ENCODE measurements around the gene NWD2. TPM values are rescaled to one million over a fixed set of nuclear protein-coding genes. Genes with fewer than 3 reads are reported as not detected.

Gene NWD2
- total and polyA plus RNA-seq, 2 experiments from 2014 or later = not detected

DNA sequence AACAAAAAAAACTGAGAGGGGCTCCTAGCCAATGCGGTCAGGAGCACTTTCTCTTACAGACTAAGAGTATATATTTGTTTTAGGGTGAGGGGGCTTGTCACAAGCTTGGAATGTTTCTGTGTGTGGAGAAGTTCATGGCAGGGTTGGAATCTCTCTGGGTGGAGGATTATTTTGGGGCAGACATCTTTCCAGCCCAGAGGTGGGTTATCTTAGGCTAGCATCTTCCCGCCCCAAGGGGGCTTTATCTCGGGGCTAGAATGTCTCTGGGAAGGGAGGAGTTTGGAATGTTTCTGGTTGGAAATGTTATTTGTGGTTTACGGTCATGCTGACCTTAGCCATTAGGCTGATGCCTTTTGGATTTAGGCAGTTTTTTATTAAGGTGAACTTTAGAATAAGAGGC, 236.0 kb downstream of the NWD2 start:
- H3K9me3 ChIP-seq (ENCODE audit: low read depth) = no peaks in the 10 kb centered on the region
- no peak overlapping the region for H3K4me2 ChIP-seq (ENCODE audit: unreplicated experiment)
- no peak overlapping the region for H3K27ac ChIP-seq
- H3K9me2 ChIP-seq (ENCODE audit: insufficient read depth) = no peaks in the 10 kb centered on the region
- no peak overlapping the region for H3K9ac ChIP-seq
- in situ Hi-C loops (cut with MboI) = no loop called here
- TF ChIP-seq EZH2 (IDR thresholded peaks at IDR 0.05; ENCODE audit: insufficient read depth, poor library complexity, severe bottlenecking) (no peak), EZH2phosphoT487 (IDR thresholded peaks at IDR 0.05; ENCODE audit: insufficient read depth, low read depth) (no peak)
- no peak overlapping the region for H2AFZ ChIP-seq
- 42 to 51% methylated on average over 4 of the region's 4 CpGs for WGBS, 2 experiments (ENCODE audit: low coverage in 1 of 2, low lambda C conversion rate in 2 of 2, missing lambda C conversion rate in 2 of 2)
- no peaks in the 10 kb centered on the region for H3K27me3 ChIP-seq (replicated peaks; ENCODE audit: insufficient read depth)
- no peak overlapping the region for H3K4me3 ChIP-seq
- no peaks in the 10 kb centered on the region for H3F3A ChIP-seq (ENCODE audit: insufficient read depth)
- no peak for DNase-seq
- no peaks in the 10 kb centered on the region for H3K4me1 ChIP-seq (ENCODE audit: insufficient read depth)
- H3K79me2 ChIP-seq (ENCODE audit: insufficient read depth) = no peaks in the 10 kb centered on the region
- no peaks in the 10 kb centered on the region for H4K20me1 ChIP-seq (ENCODE audit: insufficient read depth)
- H3K36me3 ChIP-seq (ENCODE audit: low read depth) = no peaks in the 10 kb centered on the region

DNA sequence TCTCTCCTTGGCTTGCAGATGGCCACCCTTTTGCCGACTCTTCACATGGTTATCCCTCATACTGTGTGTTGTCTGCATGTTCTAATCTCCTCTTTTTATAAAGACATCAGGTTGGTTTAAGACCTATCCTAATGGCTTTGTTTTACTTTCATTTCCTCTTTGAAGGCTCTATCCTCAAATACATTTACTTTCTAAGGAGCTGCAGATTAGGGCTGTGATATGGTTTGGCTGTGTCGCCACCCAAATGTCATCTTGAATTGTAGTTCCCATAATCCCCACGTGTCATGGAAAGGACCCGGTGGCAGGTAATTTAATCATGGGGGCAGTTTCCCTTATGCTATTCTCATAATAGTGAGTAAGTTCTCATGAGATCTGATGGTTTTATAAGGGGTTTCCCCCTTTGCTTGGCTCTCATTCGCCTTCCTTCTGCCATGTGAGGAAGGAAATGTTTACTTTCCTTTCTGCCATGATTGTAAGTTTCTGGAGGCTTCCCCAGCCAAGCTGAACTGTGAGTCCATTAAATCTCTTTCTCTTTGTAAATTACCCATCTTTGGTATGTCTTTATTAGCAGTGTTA, 237.1 kb downstream of the NWD2 start:
- Histone ChIP-seq H2AFZ (no peak overlapping the region), H3K9ac (no peak overlapping the region), H3K4me2 (ENCODE audit: unreplicated experiment) (no peak overlapping the region), H3K27me3 (replicated peaks; ENCODE audit: insufficient read depth) (no peaks in the 10 kb centered on the region), H3K9me3 (ENCODE audit: low read depth) (no peaks in the 10 kb centered on the region), H3K79me2 (ENCODE audit: insufficient read depth) (no peaks in the 10 kb centered on the region), H3F3A (ENCODE audit: insufficient read depth) (no peaks in the 10 kb centered on the region), H4K20me1 (ENCODE audit: insufficient read depth) (no peaks in the 10 kb centered on the region), H3K4me1 (ENCODE audit: insufficient read depth) (no peaks in the 10 kb centered on the region), H3K36me3 (ENCODE audit: low read depth) (no peaks in the 10 kb centered on the region), H3K9me2 (ENCODE audit: insufficient read depth) (no peaks in the 10 kb centered on the region), H3K4me3 (no peak overlapping the region), H3K27ac (no peak overlapping the region)
- TF ChIP-seq EZH2phosphoT487 (IDR thresholded peaks at IDR 0.05; ENCODE audit: insufficient read depth, low read depth) (no peak), EZH2 (IDR thresholded peaks at IDR 0.05; ENCODE audit: insufficient read depth, poor library complexity, severe bottlenecking) (no peak)
- WGBS, 2 experiments (ENCODE audit: low coverage in 1 of 2, low lambda C conversion rate in 2 of 2, missing lambda C conversion rate in 2 of 2) = 50 to 64% methylated on average over 5 of the region's 5 CpGs
- in situ Hi-C loops (cut with MboI) = no loop called here
- DNase-seq = no peak

- Histone ChIP-seq H3K9me2 (ENCODE audit: insufficient read depth) (no peaks in the 10 kb centered on the region), H2AFZ (no peak overlapping the region), H3K27ac (no peak overlapping the region), H4K20me1 (ENCODE audit: insufficient read depth) (no peaks in the 10 kb centered on the region), H3K9me3 (ENCODE audit: low read depth) (no peaks in the 10 kb centered on the region), H3F3A (ENCODE audit: insufficient read depth) (no peaks in the 10 kb centered on the region), H3K36me3 (ENCODE audit: low read depth) (no peaks in the 10 kb centered on the region), H3K79me2 (ENCODE audit: insufficient read depth) (no peaks in the 10 kb centered on the region), H3K9ac (no peak overlapping the region), H3K4me3 (no peak overlapping the region), H3K4me1 (ENCODE audit: insufficient read depth) (no peaks in the 10 kb centered on the region), H3K4me2 (ENCODE audit: unreplicated experiment) (no peak overlapping the region), H3K27me3 (replicated peaks; ENCODE audit: insufficient read depth) (no peaks in the 10 kb centered on the region)
- 0 to 6% methylated on average over 1 of the region's 1 CpG for WGBS, 2 experiments (ENCODE audit: low coverage in 1 of 2, low lambda C conversion rate in 2 of 2, missing lambda C conversion rate in 2 of 2)
- DNase-seq = no peak
- in situ Hi-C loops (cut with MboI) = no loop called here
- TF ChIP-seq EZH2phosphoT487 (IDR thresholded peaks at IDR 0.05; ENCODE audit: insufficient read depth, low read depth) (no peak), EZH2 (IDR thresholded peaks at IDR 0.05; ENCODE audit: insufficient read depth, poor library complexity, severe bottlenecking) (no peak)
Measured at GRCh38 chr4:37482236-37482913, 237.8 kb downstream of the NWD2 start.

- Histone ChIP-seq H3K27ac (no peak overlapping the region), H4K20me1 (ENCODE audit: insufficient read depth) (no peaks in the 10 kb centered on the region), H2AFZ (no peak overlapping the region), H3K4me1 (ENCODE audit: insufficient read depth) (no peaks in the 10 kb centered on the region), H3K4me3 (no peak overlapping the region), H3F3A (ENCODE audit: insufficient read depth) (no peaks in the 10 kb centered on the region), H3K79me2 (ENCODE audit: insufficient read depth) (no peaks in the 10 kb centered on the region), H3K9me2 (ENCODE audit: insufficient read depth) (no peaks in the 10 kb centered on the region), H3K36me3 (ENCODE audit: low read depth) (no peaks in the 10 kb centered on the region), H3K9ac (no peak overlapping the region), H3K9me3 (ENCODE audit: low read depth) (no peaks in the 10 kb centered on the region), H3K27me3 (replicated peaks; ENCODE audit: insufficient read depth) (no peaks in the 10 kb centered on the region), H3K4me2 (ENCODE audit: unreplicated experiment) (no peak overlapping the region)
- no peak for TF ChIP-seq EZH2phosphoT487 (IDR thresholded peaks at IDR 0.05; ENCODE audit: insufficient read depth, low read depth)
- no peak for TF ChIP-seq EZH2 (IDR thresholded peaks at IDR 0.05; ENCODE audit: insufficient read depth, poor library complexity, severe bottlenecking)
- 15 to 19% methylated on average over 1 of the region's 1 CpG for whole genome bisulfite sequencing, 2 experiments (ENCODE audit: low coverage in 1 of 2, low lambda C conversion rate in 2 of 2, missing lambda C conversion rate in 2 of 2)
- in situ Hi-C loops (cut with MboI) = no loop called here
- DNase-seq = no peak
Measured at GRCh38 chr4:37483610-37484009, 239.1 kb downstream of the NWD2 start.

Data from GM23248 (cell line).